ENCODE data around the gene JUN. TPM values are rescaled to one million over a fixed set of nuclear protein-coding genes. Genes with fewer than 3 reads are reported as not detected.

JUN gene
- total RNA-seq, 2 donors from 2014 or later = 15.1 to 16.3 TPM

DNA sequence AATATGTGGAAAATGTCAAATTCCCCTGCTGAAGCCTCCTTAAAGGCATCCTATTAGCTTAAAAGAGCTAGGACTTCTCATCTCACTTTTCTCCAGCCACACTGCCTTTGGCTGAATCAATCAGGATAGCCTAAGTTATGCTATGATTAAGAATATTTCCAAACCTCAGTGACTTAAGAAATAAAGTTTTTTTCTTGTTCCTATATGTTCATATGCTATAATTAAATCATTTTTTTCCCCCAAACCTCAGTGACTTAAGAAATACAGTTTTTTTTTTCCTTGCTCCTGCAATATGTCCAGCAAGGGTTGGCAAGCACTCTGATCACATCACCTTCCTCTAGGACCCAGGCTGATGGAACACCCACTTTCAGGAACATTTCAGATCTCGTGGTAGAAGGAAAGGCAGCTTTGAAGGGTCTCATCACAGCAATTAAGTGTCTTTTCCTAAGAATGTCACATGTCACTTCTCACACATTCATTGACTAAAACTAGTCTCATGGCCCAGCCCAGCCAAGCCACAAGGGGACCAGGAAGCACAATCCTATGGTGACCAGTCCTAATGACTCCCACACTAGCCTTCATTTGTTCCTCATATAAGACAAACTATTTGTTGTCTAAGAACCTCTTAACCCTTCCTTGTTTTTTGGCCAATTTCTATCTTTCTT is 6.3 kb upstream of the JUN start:
- Mint-ChIP-seq H3K9me3 (peaks cover 10% of the 10 kb centered on the region), H3K27me3 (ENCODE audit: insufficient read depth) (peaks cover 13% of the 10 kb centered on the region), H3K4me3 (no peak overlapping the region), H3K4me1 (peaks cover 9% of the 10 kb centered on the region), H3K27ac (no peak overlapping the region), H3K36me3 (ENCODE audit: low read depth) (no peaks in the 10 kb centered on the region)
- Histone ChIP-seq H3K27me3 (ENCODE audit: control insufficient read depth, insufficient read depth, low read length, poor library complexity, severe bottlenecking) (peaks cover 9% of the 10 kb centered on the region), H3K9me3 (ENCODE audit: control insufficient read depth, low read length) (peaks cover 12% of the 10 kb centered on the region), H3K36me3 (ENCODE audit: control insufficient read depth, insufficient read depth, low read length) (no peaks in the 10 kb centered on the region), H3K4me1 (ENCODE audit: control insufficient read depth, insufficient read depth, low read length) (peaks cover 4% of the 10 kb centered on the region), H3K4me3 (ENCODE audit: low read length) (no peak overlapping the region), H3K27ac (ENCODE audit: low read depth, low read length) (no peak overlapping the region), H3K9ac (ENCODE audit: extremely low read depth, low read length, poor library complexity, severe bottlenecking) (no peak overlapping the region)
- WGBS, 2 experiments (ENCODE audit: insufficient coverage in 1 of 2, insufficient read length in 1 of 2) = 96% methylated on average over 1 of the region's 1 CpG; no CpG with 5 or more reads in 1 of the 2 experiments
- no peak for DNase-seq
- TF ChIP-seq CTCF (conservative IDR thresholded peaks at IDR 0.05) = no peak

GRCh38 chr1:58789322-58789856 is 5.5 kb upstream of the JUN start:
- H3K27ac Mint-ChIP-seq = no peak overlapping the region
- H3K4me3 ChIP-seq (ENCODE audit: low read length) = no peak overlapping the region

DNA sequence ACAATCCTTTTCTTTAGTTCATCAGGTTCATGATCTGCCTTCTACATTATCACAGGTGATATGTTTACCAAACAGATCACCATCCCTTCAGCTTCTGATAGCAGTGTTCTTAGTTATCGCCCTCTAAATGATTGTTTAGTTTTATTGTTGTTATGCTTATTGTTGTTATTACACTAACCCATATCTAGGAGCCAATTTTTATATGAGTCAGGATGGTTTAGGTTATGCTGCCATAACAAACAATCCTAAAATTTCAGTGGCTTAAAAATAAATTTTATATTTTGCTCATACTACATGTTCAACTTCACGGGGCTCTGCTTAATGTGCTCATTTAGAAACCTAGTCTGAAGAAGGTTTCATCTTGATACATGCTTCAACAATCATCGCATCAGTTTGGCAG is 4.4 kb upstream of the JUN start:
- no peak for TF ChIP-seq CTCF (conservative IDR thresholded peaks at IDR 0.05)
- H3K9me3 Mint-ChIP-seq = peaks cover 10% of the 10 kb centered on the region

More at GRCh38 chr1:58789322-58789856, 5.5 kb upstream of the JUN start:
- H3K4me1 ChIP-seq (ENCODE audit: control insufficient read depth, insufficient read depth, low read length) = peaks cover 4% of the 10 kb centered on the region
- H3K4me1 Mint-ChIP-seq = peaks cover 9% of the 10 kb centered on the region
- peaks cover 10% of the 10 kb centered on the region for H3K9me3 Mint-ChIP-seq
- H3K27ac ChIP-seq (ENCODE audit: low read depth, low read length) = no peak overlapping the region
- peaks cover 12% of the 10 kb centered on the region for H3K9me3 ChIP-seq (ENCODE audit: control insufficient read depth, low read length)
- H3K27me3 Mint-ChIP-seq (ENCODE audit: insufficient read depth) = peaks cover 13% of the 10 kb centered on the region
- peaks cover 9% of the 10 kb centered on the region for H3K27me3 ChIP-seq (ENCODE audit: control insufficient read depth, insufficient read depth, low read length, poor library complexity, severe bottlenecking)
- 84 to 90% methylated on average over 6 of the region's 6 CpGs for WGBS, 2 experiments (ENCODE audit: insufficient coverage in 1 of 2, insufficient read length in 1 of 2)
- no peaks in the 10 kb centered on the region for H3K36me3 Mint-ChIP-seq (ENCODE audit: low read depth)
- H3K9ac ChIP-seq (ENCODE audit: extremely low read depth, low read length, poor library complexity, severe bottlenecking) = no peak overlapping the region
- H3K4me3 Mint-ChIP-seq = no peak overlapping the region
- H3K36me3 ChIP-seq (ENCODE audit: control insufficient read depth, insufficient read depth, low read length) = no peaks in the 10 kb centered on the region
- TF ChIP-seq CTCF (conservative IDR thresholded peaks at IDR 0.05) = no peak
- no peak for DNase-seq

More for the DNA sequence above, 4.4 kb upstream of the JUN start:
- Histone ChIP-seq H3K27me3 (ENCODE audit: control insufficient read depth, insufficient read depth, low read length, poor library complexity, severe bottlenecking) (no peaks in the 10 kb centered on the region), H3K9me3 (ENCODE audit: control insufficient read depth, low read length) (peaks cover 12% of the 10 kb centered on the region), H3K9ac (ENCODE audit: extremely low read depth, low read length, poor library complexity, severe bottlenecking) (no peak overlapping the region), H3K27ac (ENCODE audit: low read depth, low read length) (no peak overlapping the region), H3K36me3 (ENCODE audit: control insufficient read depth, insufficient read depth, low read length) (no peaks in the 10 kb centered on the region), H3K4me3 (ENCODE audit: low read length) (peak overlapping the region; percentile 27), H3K4me1 (ENCODE audit: control insufficient read depth, insufficient read depth, low read length) (peaks cover 4% of the 10 kb centered on the region)
- Mint-ChIP-seq H3K27me3 (ENCODE audit: insufficient read depth) (peaks cover 8% of the 10 kb centered on the region), H3K4me1 (peaks cover 9% of the 10 kb centered on the region), H3K4me3 (no peak overlapping the region), H3K27ac (no peak overlapping the region), H3K36me3 (ENCODE audit: low read depth) (no peaks in the 10 kb centered on the region)
- DNase-seq = no peak
- WGBS, 2 experiments (ENCODE audit: insufficient coverage in 1 of 2, insufficient read length in 1 of 2) = 80 to 94% methylated on average over 1 to 2 of the region's 3 CpGs
